Hepatocyte (in vitro differentiated cells): Measurements from ENCODE around the gene NOXA1. TPM values are rescaled to one million over a fixed set of nuclear protein-coding genes. Genes with fewer than 3 reads are reported as not detected.

Experiments
- DNase-seq: peaks from one replicate; pipeline ENCODE4 v3.0.0-alpha.2; 2016; ENCODE audit warnings: low spot score
- H2AFZ ChIP-seq: fragments of 200-600 bp; sonication (generic); 2 replicates; pipeline ENCODE4 v1.6.0; 2016; ENCODE audit warnings: antibody characterized with exemption, mild to moderate bottlenecking
- H3K27ac ChIP-seq: fragments of 200-600 bp; sonication (generic); 2 replicates; pipeline ENCODE4 v1.5.1; 2016; ENCODE audit warnings: mild to moderate bottlenecking
- H3K27me3 ChIP-seq: fragments of 200-600 bp; sonication (generic); 2 replicates; pipeline ENCODE4 v1.6.1; 2016
- H3K36me3 ChIP-seq: fragments of 200-600 bp; sonication (generic); replicated peaks from 2 replicates; pipeline ENCODE4 v1.5.1; 2016; ENCODE audit warnings: low read depth; ENCODE audit not compliant: insufficient read depth
- H3K4me1 ChIP-seq: fragments of 200-600 bp; sonication (generic); 2 replicates; pipeline ENCODE4 v1.5.1; 2016; ENCODE audit warnings: mild to moderate bottlenecking, moderate library complexity; ENCODE audit not compliant: insufficient read depth
- H3K4me2 ChIP-seq: fragments of 200-600 bp; sonication (generic); 2 replicates; pipeline ENCODE4 v1.6.0; 2016
- H3K4me3 ChIP-seq: fragments of 200-600 bp; sonication (generic); 2 replicates; pipeline ENCODE4 v1.5.1; 2016; ENCODE audit warnings: mild to moderate bottlenecking
- H3K79me2 ChIP-seq: fragments of 200-600 bp; sonication (generic); 2 replicates; pipeline ENCODE4 v1.6.0; 2017; ENCODE audit warnings: mild to moderate bottlenecking
- H3K9me2 ChIP-seq: fragments of 200-600 bp; sonication (generic); replicated peaks from 2 replicates; pipeline ENCODE4 v1.6.0; 2017; ENCODE audit warnings: mild to moderate bottlenecking; ENCODE audit not compliant: insufficient read depth
- H3K9me3 ChIP-seq: fragments of 200-600 bp; sonication (generic); 2 replicates; pipeline ENCODE4 v1.5.1; 2016; ENCODE audit warnings: low read depth, mild to moderate bottlenecking
- H4K20me1 ChIP-seq: fragments of 200-600 bp; sonication (generic); 2 replicates; pipeline ENCODE4 v1.6.0; 2016; ENCODE audit warnings: mild to moderate bottlenecking; ENCODE audit not compliant: insufficient read depth, poor library complexity, severe bottlenecking
- CTCF ChIP-seq: fragments of 200-600 bp; sonication (generic); IDR thresholded peaks from 2 replicates; pipeline ENCODE4 v1.5.1; 2016; ENCODE audit warnings: antibody characterized with exemption, mild to moderate bottlenecking; ENCODE audit not compliant: poor library complexity
- EZH2 ChIP-seq: fragments of 200-600 bp; sonication (generic); IDR thresholded peaks from 2 replicates; pipeline ENCODE4 v1.6.1; 2016; ENCODE audit warnings: antibody characterized with exemption, mild to moderate bottlenecking, borderline replicate concordance
- EZH2phosphoT487 ChIP-seq: fragments of 200-600 bp; sonication (generic); IDR thresholded peaks from one replicate; pipeline ENCODE4 v1.6.1; 2018; ENCODE audit warnings: antibody characterized with exemption, mild to moderate bottlenecking, low read depth, moderate library complexity; ENCODE audit not compliant: unreplicated experiment, severe bottlenecking
- WGBS: methylation state at CpG from one replicate; pipeline ENCODE4 v1.1.6; 2016; ENCODE audit warnings: low lambda C conversion rate; ENCODE audit errors: missing lambda C conversion rate; 5-methylcytosine and 5-hydroxymethylcytosine counted together
- polyA plus RNA-seq: library from polyadenylated mRNA; unstranded; fragments of >200 nt; fragmentation: Nextera tagmentation; extraction: Ambion mirVana; gene quantifications from 2 replicates; pipeline ENCODE4 v1.2.1, GENCODE V29; 2016
- total RNA-seq: library from RNA; depleted of rRNA; stranded (reverse); fragments of >200 nt; gene quantifications from 2 replicates; pipeline ENCODE4 v1.2.3, GENCODE V29; 2014

Gene NOXA1
- total and polyA plus RNA-seq, 2 experiments from 2014 or later = 7.2 to 12.5 TPM

- H3K4me2 ChIP-seq = no peak overlapping the region
- peaks cover 3% of the 10 kb centered on the region for H4K20me1 ChIP-seq
- no peak overlapping the region for H3K4me3 ChIP-seq
- H3K79me2 ChIP-seq = peaks cover 11% of the 10 kb centered on the region
- DNase-seq = no peak
- no peaks in the 10 kb centered on the region for H3K27me3 ChIP-seq
- no peaks in the 10 kb centered on the region for H3K9me2 ChIP-seq
- H3K27ac ChIP-seq = no peak overlapping the region
- H2AFZ ChIP-seq = no peak overlapping the region
- TF ChIP-seq CTCF (no peak), EZH2 (no peak), EZH2phosphoT487 (no peak)
- H3K36me3 ChIP-seq = no peaks in the 10 kb centered on the region
- no peaks in the 10 kb centered on the region for H3K9me3 ChIP-seq
- H3K4me1 ChIP-seq = peaks cover 4% of the 10 kb centered on the region
- WGBS = 95% methylated on average over 28 of the region's 31 CpGs
Observed at GRCh38 chr9:137460363-137461315, 37.4 kb downstream of the NOXA1 start.

- H3K4me1 ChIP-seq = peaks cover 4% of the 10 kb centered on the region
- no peak overlapping the region for H3K4me2 ChIP-seq
- H3K27ac ChIP-seq = no peak overlapping the region
- no peaks in the 10 kb centered on the region for H3K9me2 ChIP-seq
- H3K79me2 ChIP-seq = peaks cover 11% of the 10 kb centered on the region
- no peaks in the 10 kb centered on the region for H3K36me3 ChIP-seq
- H4K20me1 ChIP-seq = peaks cover 3% of the 10 kb centered on the region
- no peak for DNase-seq
- no peaks in the 10 kb centered on the region for H3K27me3 ChIP-seq
- WGBS = 92% methylated on average over 16 of the region's 21 CpGs
- no peak overlapping the region for H3K4me3 ChIP-seq
- no peak overlapping the region for H2AFZ ChIP-seq
- TF ChIP-seq EZH2 (no peak), CTCF (no peak), EZH2phosphoT487 (no peak)
- H3K9me3 ChIP-seq = no peaks in the 10 kb centered on the region
Observed at GRCh38 chr9:137461316-137461662, 38.1 kb downstream of the NOXA1 start.

- Histone ChIP-seq H3K27me3 (no peaks in the 10 kb centered on the region), H3K36me3 (no peaks in the 10 kb centered on the region), H3K4me2 (no peak overlapping the region), H3K27ac (no peak overlapping the region), H4K20me1 (peaks cover 3% of the 10 kb centered on the region), H3K9me3 (no peaks in the 10 kb centered on the region), H2AFZ (no peak overlapping the region), H3K9me2 (no peaks in the 10 kb centered on the region), H3K4me1 (peaks cover 4% of the 10 kb centered on the region), H3K79me2 (peaks cover 11% of the 10 kb centered on the region), H3K4me3 (no peak overlapping the region)
- TF ChIP-seq EZH2 (no peak), EZH2phosphoT487 (no peak)
- peak; percentile 78 for DNase-seq
- 37% methylated on average over 52 of the region's 52 CpGs for WGBS
Observed at GRCh38 chr9:137461663-137462395, 38.6 kb downstream of the NOXA1 start.

GRCh38 chr9:137462396-137462985 lies 39.3 kb downstream of the NOXA1 start:
- no peak for DNase-seq
- Histone ChIP-seq H3K27me3 (no peaks in the 10 kb centered on the region), H3K4me2 (no peak overlapping the region), H2AFZ (no peak overlapping the region), H4K20me1 (peaks cover 3% of the 10 kb centered on the region), H3K4me1 (peaks cover 4% of the 10 kb centered on the region), H3K27ac (no peak overlapping the region), H3K9me3 (no peaks in the 10 kb centered on the region), H3K36me3 (no peaks in the 10 kb centered on the region), H3K9me2 (no peaks in the 10 kb centered on the region), H3K4me3 (no peak overlapping the region), H3K79me2 (peaks cover 11% of the 10 kb centered on the region)
- WGBS = 96% methylated on average over 18 of the region's 25 CpGs
- TF ChIP-seq EZH2phosphoT487 = no peak
- no peak for TF ChIP-seq CTCF
